A673 (cell line): ENCODE results near the gene LY6G5B. TPM values are rescaled to one million over a fixed set of nuclear protein-coding genes. Genes with fewer than 3 reads are reported as not detected.

Experiments used
- BruUV-seq: library from RNA; stranded (reverse); fragments of 400-500 nt; replicated peaks from 2 replicates; lab custom pipeline; 2021; lab: Mats Ljungman, UMichigan
- CTCF ChIA-PET: fragments of 300-600 bp; sonication (Branson Sonifier 250); formaldehyde crosslinking; loops from one replicate; lab custom pipeline; 2022; ENCODE audit warnings: antibody characterized with exemption; lab: Charles Lee
- POLR2A ChIA-PET: fragments of 300-600 bp; sonication (Branson Sonifier 250); formaldehyde crosslinking; loops from one replicate; lab custom pipeline; 2022; ENCODE audit warnings: antibody characterized with exemption; ENCODE audit not compliant: low non-redundant PET; lab: Charles Lee
- DNase-seq: peaks from one replicate; pipeline ENCODE4 v3.0.0-alpha.2; 2015; ENCODE audit warnings: low spot score
- H3K27ac ChIP-seq: fragments of 200-600 bp; sonication (generic); 2 replicates; pipeline ENCODE4 v1.5.1; 2016; ENCODE audit warnings: mixed run types, low read depth, mild to moderate bottlenecking, mixed read lengths, antibody characterized with exemption, low read length; ENCODE audit not compliant: poor library complexity, severe bottlenecking
- H3K27me3 ChIP-seq: fragments of 200-600 bp; sonication (generic); replicated peaks from 2 replicates; pipeline ENCODE4 v1.6.1; 2017; ENCODE audit warnings: mixed run types, low read depth, mild to moderate bottlenecking, mixed read lengths, antibody characterized with exemption, low read length; ENCODE audit not compliant: insufficient read depth, poor library complexity
- H3K36me3 ChIP-seq: fragments of 200-600 bp; sonication (generic); 2 replicates; pipeline ENCODE4 v1.6.1; 2016; ENCODE audit warnings: mixed run types, mild to moderate bottlenecking, mixed read lengths, antibody characterized with exemption, low read length; ENCODE audit not compliant: insufficient read depth, poor library complexity, severe bottlenecking
- H3K4me1 ChIP-seq: fragments of 200-600 bp; sonication (generic); 2 replicates; pipeline ENCODE4 v1.6.1; 2017; ENCODE audit warnings: mixed run types, mild to moderate bottlenecking, mixed read lengths, antibody characterized with exemption, low read length; ENCODE audit not compliant: insufficient read depth, poor library complexity, severe bottlenecking
- H3K4me3 ChIP-seq: fragments of 200-600 bp; sonication (generic); 2 replicates; pipeline ENCODE4 v1.5.1; 2016; ENCODE audit warnings: low read depth, mixed run types, mild to moderate bottlenecking, mixed read lengths, low read length; ENCODE audit not compliant: poor library complexity, severe bottlenecking
- H3K9me3 ChIP-seq: fragments of 200-600 bp; sonication (generic); 2 replicates; pipeline ENCODE4 v1.6.1; 2016; ENCODE audit warnings: mixed run types, low read depth, mild to moderate bottlenecking, mixed read lengths, antibody characterized with exemption, low read length; ENCODE audit not compliant: poor library complexity, severe bottlenecking
- CTCF ChIP-seq: fragments of 300-800, 200-600 bp; sonication (generic); conservative IDR thresholded peaks from 2 replicates; pipeline ENCODE4 v1.5.1; 2017; ENCODE audit warnings: low read depth, mild to moderate bottlenecking, antibody characterized with exemption, low read length, moderate library complexity, mixed read lengths
- EZH2 ChIP-seq: fragments of 200-600 bp; sonication (generic); IDR thresholded peaks from 2 replicates; pipeline ENCODE4 v1.6.1; 2017; ENCODE audit warnings: borderline replicate concordance, low read depth, mild to moderate bottlenecking, mixed read lengths, antibody characterized with exemption, low read length; ENCODE audit not compliant: poor library complexity, severe bottlenecking
- intact Hi-C: fragments of 100-400 bp; cut with micrococcal nuclease; formaldehyde crosslinking; loops from one replicate; pipeline ENCODE4 v1.10.0; 2022; ENCODE audit not compliant: unreplicated experiment
- total RNA-seq: library from RNA; stranded (reverse); gene quantifications from 2 replicates; pipeline ENCODE4 v1.2.3, GENCODE V29; 2021

LY6G5B gene
- total RNA-seq, 1 experiment from 2014 or later: 18.9 TPM

- no peaks in the 10 kb centered on the region for H3K27me3 ChIP-seq
- peak overlapping the region; percentile 76 for H3K4me3 ChIP-seq
- BruUV-seq: no TSS peak
- no peaks in the 10 kb centered on the region for H3K9me3 ChIP-seq
- POLR2A ChIA-PET: no interaction called here
- intact Hi-C loops: loop anchor here (5.0 kb wide), 1 partner anchor 40 kb away; the partner anchor contains the start of genes C6orf47 and GPANK1
- peak overlapping the region; percentile 99 for H3K27ac ChIP-seq
- CTCF ChIA-PET: no interaction called here
- no peak for TF ChIP-seq EZH2
- no peak for TF ChIP-seq CTCF
- peaks cover 55% of the 10 kb centered on the region for H3K36me3 ChIP-seq
- peaks cover 11% of the 10 kb centered on the region for H3K4me1 ChIP-seq
- DNase-seq: no peak
These were observed 47.8 kb upstream of the LY6G5B start for GRCh38 chr6:31621991-31622390.

- Histone ChIP-seq H3K27me3 (no peaks in the 10 kb centered on the region), H3K36me3 (peaks cover 62% of the 10 kb centered on the region), H3K4me1 (peaks cover 11% of the 10 kb centered on the region), H3K27ac (peak overlapping the region; percentile 99), H3K9me3 (no peaks in the 10 kb centered on the region), H3K4me3 (peak overlapping the region; percentile 76)
- BruUV-seq: no TSS peak
- no peak for DNase-seq
- intact Hi-C loops: loop anchor here (5.0 kb wide), 1 partner anchor 40 kb away; the partner anchor contains the start of genes C6orf47 and GPANK1
- CTCF ChIA-PET: no interaction called here
- POLR2A ChIA-PET: interaction anchor here (0.5 to 0.6 kb wide), 2 partner anchors 13 to 214 kb away, joined by 3 read pairs; no protein-coding TSS in a partner anchor
- TF ChIP-seq CTCF (no peak), EZH2 (no peak)
These were observed 47.1 kb upstream of the LY6G5B start for GRCh38 chr6:31622684-31623091.

- BruUV-seq: no TSS peak
- Histone ChIP-seq H3K36me3 (peaks cover 76% of the 10 kb centered on the region), H3K4me3 (no peak overlapping the region), H3K4me1 (peaks cover 11% of the 10 kb centered on the region), H3K9me3 (no peaks in the 10 kb centered on the region), H3K27me3 (no peaks in the 10 kb centered on the region), H3K27ac (no peak overlapping the region)
- ChIA-PET POLR2A (no interaction called here), CTCF (no interaction called here)
- intact Hi-C loops: loop anchor here (5.0 kb wide), 1 partner anchor 38 kb away; the partner anchor contains the start of genes C6orf47 and GPANK1
- TF ChIP-seq CTCF (no peak), EZH2 (no peak)
- no peak for DNase-seq
These were observed 45.7 kb upstream of the LY6G5B start for GRCh38 chr6:31624070-31624469.
